Left lung (tissue), 10 donors: ENCODE results near the gene MN1. TPM values are rescaled to one million over a fixed set of nuclear protein-coding genes. Genes with fewer than 3 reads are reported as not detected.

Source experiments
- ATAC-seq: fragments of 200-7000 bp; cut with Tn5 transposase; one replicate; pipeline ENCODE4 v1.9.1; 2020; ENCODE audit warnings: moderate library complexity
- DNase-seq, 4 donors: peaks; one replicate each; pipeline ENCODE4 v3.0.0-alpha.2; 2013 to 2020
- H3K27ac ChIP-seq, 2 donors: fragments of 200-600 bp; sonication (generic) in 1 of 2; one replicate each; pipeline versions ENCODE4 v1.5.0 to v1.8.0; 2020 to 2021
- H3K27me3 ChIP-seq, 2 donors: fragments of 200-600 bp; sonication (generic) in 1 of 2; one replicate each; pipeline versions ENCODE4 v1.5.0 to v1.8.0; 2020 to 2021
- H3K36me3 ChIP-seq, 2 donors: fragments of 200-600 bp; sonication (generic) in 1 of 2; one replicate each; pipeline versions ENCODE4 v1.5.0 to v1.8.0; 2020 to 2021
- H3K4me1 ChIP-seq, 2 donors: fragments of 200-600 bp; one replicate each; pipeline ENCODE4 v1.8.0; 2021
- H3K4me3 ChIP-seq, 2 donors: fragments of 200-600 bp; sonication (generic) in 1 of 2; one replicate each; pipeline versions ENCODE4 v1.5.0 to v1.8.0; 2020 to 2021; ENCODE audit warnings: mild to moderate bottlenecking in 1 of 2
- H3K9me3 ChIP-seq, 2 donors: fragments of 200-600 bp; sonication (generic) in 1 of 2; one replicate each; pipeline versions ENCODE4 v1.5.0 to v1.8.0; 2020 to 2021
- CTCF ChIP-seq, 2 donors: fragments of 200-600 bp; sonication (generic) in 1 of 2; IDR thresholded peaks; one replicate each; pipeline versions ENCODE4 v1.5.0 to v1.8.0; 2021; ENCODE audit warnings: antibody characterized with exemption in 2 of 2
- intact Hi-C, 2 donors: fragments of 100-400 bp; cut with DNase I; formaldehyde crosslinking; loops; one replicate each; pipeline versions ENCODE4 v1.11.2 to v1.14.2; 2022
- polyA plus RNA-seq, 6 donors: library from polyadenylated mRNA; unstranded; fragments of 120-200 nt; gene quantifications; one replicate each; pipeline ENCODE4 v1.2.1, GENCODE V29; 2013; ENCODE audit not compliant: insufficient read length in 6 of 6
- total RNA-seq, 2 donors: library from RNA; stranded (reverse); fragmentation: NEBNext Ultra II Directional; extraction: Animal tissue kit (Norgen Biotek cat#: 25700); gene quantifications; one replicate each; pipeline ENCODE4 v1.2.1, GENCODE V29; 2021
- donor health status: DM: no; HTN: yes; CAD: no.
- donor health status: DM: no; HTN: no; CAD: no.

MN1 gene
- total and polyA plus RNA-seq, 8 donors, result 1.9 to 7.4 (median 3.3) TPM

- H3K27me3 ChIP-seq, result peaks cover 9 to 29% of the 10 kb centered on the region in 2 donors
Observed at GRCh38 chr22:27794226-27794625, 7.3 kb downstream of the MN1 start.

GRCh38 chr22:27793576-27793975 lies 8.0 kb downstream of the MN1 start:
- H3K36me3 ChIP-seq, result peaks cover 0 to 8% of the 10 kb centered on the region in 2 donors
- H3K27ac ChIP-seq, result no peak overlapping the region
- H3K9me3 ChIP-seq, result no peaks in the 10 kb centered on the region
- H3K4me3 ChIP-seq, result no peak overlapping the region
- intact Hi-C loops, result no loop called here
- TF ChIP-seq CTCF (IDR thresholded peaks at IDR 0.05), result no peak
- peaks cover 0 to 4% of the 10 kb centered on the region in 2 donors for H3K4me1 ChIP-seq
- peaks cover 4 to 22% of the 10 kb centered on the region in 2 donors for H3K27me3 ChIP-seq
- DNase-seq (no peak), ATAC-seq (no peak)

More at GRCh38 chr22:27794226-27794625, 7.3 kb downstream of the MN1 start:
- intact Hi-C loops, result no loop called here
- Histone ChIP-seq H3K36me3 (peaks cover 0 to 8% of the 10 kb centered on the region in 2 donors), H3K27ac (no peak overlapping the region), H3K4me3 (no peak overlapping the region), H3K4me1 (peaks cover 0 to 10% of the 10 kb centered on the region in 2 donors), H3K9me3 (no peaks in the 10 kb centered on the region)
- ATAC-seq, result no peak
- TF ChIP-seq CTCF (IDR thresholded peaks at IDR 0.05), result no peak
- DNase-seq, result no peak

- no peak overlapping the region for H3K27ac ChIP-seq
- no peaks in the 10 kb centered on the region for H3K9me3 ChIP-seq
- H3K36me3 ChIP-seq, result peaks cover 0 to 6% of the 10 kb centered on the region in 2 donors
- H3K4me1 ChIP-seq, result no peaks in the 10 kb centered on the region
- H3K4me3 ChIP-seq, result no peak overlapping the region
- no peak for TF ChIP-seq CTCF (IDR thresholded peaks at IDR 0.05)
- H3K27me3 ChIP-seq, result peaks cover 0 to 12% of the 10 kb centered on the region in 2 donors
- no peak for DNase-seq
- no peak for ATAC-seq
- intact Hi-C loops, result no loop called here
Observed at GRCh38 chr22:27792452-27793161, 8.9 kb downstream of the MN1 start.

- Histone ChIP-seq H3K4me1 (no peaks in the 10 kb centered on the region), H3K9me3 (no peaks in the 10 kb centered on the region), H3K36me3 (no peaks in the 10 kb centered on the region), H3K27ac (no peak overlapping the region), H3K4me3 (no peak overlapping the region), H3K27me3 (peaks cover 0 to 5% of the 10 kb centered on the region in 2 donors)
- intact Hi-C loops, result no loop called here
- no peak for DNase-seq
- ATAC-seq, result no peak
- TF ChIP-seq CTCF (IDR thresholded peaks at IDR 0.05), result no peak
Observed at GRCh38 chr22:27791859-27792241, 9.7 kb downstream of the MN1 start.

- H3K4me1 ChIP-seq, result no peaks in the 10 kb centered on the region
- no peak overlapping the region for H3K4me3 ChIP-seq
- no peak overlapping the region for H3K27ac ChIP-seq
- H3K9me3 ChIP-seq, result no peaks in the 10 kb centered on the region
- H3K36me3 ChIP-seq, result no peaks in the 10 kb centered on the region
- TF ChIP-seq CTCF (IDR thresholded peaks at IDR 0.05), result no peak
- DNase-seq (no peak), ATAC-seq (no peak)
- H3K27me3 ChIP-seq, result no peaks in the 10 kb centered on the region
- intact Hi-C loops, result no loop called here
Observed at GRCh38 chr22:27791159-27791858, 10.2 kb downstream of the MN1 start.
